B cell (primary cell): ENCODE results near the gene CMIP. TPM values are rescaled to one million over a fixed set of nuclear protein-coding genes. Genes with fewer than 3 reads are reported as not detected.

Experiments used
- ATAC-seq: fragments of 200-7000 bp; cut with Tn5 transposase; one replicate; pipeline ENCODE4 v1.10.0; 2021; ENCODE audit warnings: low read depth, mild to moderate bottlenecking, moderate number of reproducible peaks, moderate library complexity
- CTCF ChIA-PET: fragments of 350-600 bp; sonication (Branson Sonifier 250); formaldehyde crosslinking; loops from one replicate; lab custom pipeline; 2021; ENCODE audit warnings: antibody characterized with exemption, inconsistent platforms; lab: Charles Lee
- POLR2A ChIA-PET: fragments of 350-600 bp; sonication (Branson Sonifier 250); formaldehyde crosslinking; loops from one replicate; lab custom pipeline; 2021; ENCODE audit warnings: antibody characterized with exemption; lab: Charles Lee
- DNase-seq: peaks from one replicate; pipeline ENCODE4 v3.0.0; 2013
- H2AFZ ChIP-seq: 2 replicates; pipeline ENCODE4 v1.6.1; 2012; ENCODE audit warnings: mild to moderate bottlenecking, low read depth, low read length; ENCODE audit not compliant: insufficient read depth, poor library complexity, severe bottlenecking
- H3K27ac ChIP-seq, 2 donors: 1 replicate in 1 of 2; 2 replicates in 1 of 2; pipeline ENCODE4 v1.5.1; 2012 to 2013; ENCODE audit warnings: low read length in 2 of 2, mild to moderate bottlenecking in 2 of 2, moderate library complexity in 1 of 2
- H3K27me3 ChIP-seq, 4 experiments: fragments of 200-600 bp in 1 of 4; sonication (generic) in 1 of 4; replicated peaks in 1 of 4; 1 replicate in 2 of 4; 2 replicates in 2 of 4; pipeline versions ENCODE4 v1.6.1 to v1.7.0; 2013 to 2016; ENCODE audit warnings: low read length in 3 of 4, mild to moderate bottlenecking in 2 of 4, mixed read lengths in 1 of 4, moderate library complexity in 1 of 4; ENCODE audit not compliant: insufficient read depth in 4 of 4, control insufficient read depth in 3 of 4; ENCODE audit errors: control extremely low read depth in 1 of 4
- H3K36me3 ChIP-seq, 2 experiments: replicated peaks in 1 of 2; 1 replicate in 1 of 2; 2 replicates in 1 of 2; pipeline versions ENCODE4 v1.6.1 to v1.7.1; 2013; ENCODE audit warnings: low read length in 1 of 2; ENCODE audit not compliant: insufficient read depth in 2 of 2, control insufficient read depth in 1 of 2; ENCODE audit errors: control extremely low read depth in 1 of 2, extremely low read depth in 1 of 2
- H3K4me1 ChIP-seq, 2 donors: fragments of 200-600 bp in 1 of 2; sonication (generic) in 1 of 2; 1 replicate in 1 of 2; 2 replicates in 1 of 2; pipeline versions ENCODE4 v1.5.1 to v1.6.1; 2013 to 2017; ENCODE audit warnings: low read length in 2 of 2; ENCODE audit not compliant: control insufficient read depth in 2 of 2, insufficient read depth in 2 of 2
- H3K4me2 ChIP-seq: replicated peaks from 2 replicates; pipeline ENCODE3; 2012; ENCODE audit warnings: mild to moderate bottlenecking, low read depth, low read length; ENCODE audit not compliant: poor library complexity, severe bottlenecking
- H3K4me3 ChIP-seq, 5 experiments: fragments of 200-600 bp in 1 of 5; sonication (generic) in 1 of 5; 1 replicate in 3 of 5; 2 replicates in 2 of 5; pipeline versions ENCODE4 v1.5.1 to v1.7.0; 2011 to 2016; ENCODE audit warnings: low read length in 4 of 5, mild to moderate bottlenecking in 4 of 5, low read depth in 2 of 5, control low read depth in 1 of 5, moderate library complexity in 1 of 5; ENCODE audit not compliant: insufficient read depth in 1 of 5; ENCODE audit errors: control extremely low read depth in 1 of 5, extremely low read depth in 1 of 5
- H3K79me2 ChIP-seq: fragments of 200-600 bp; sonication (generic); one replicate; pipeline ENCODE4 v1.6.0; 2016; ENCODE audit warnings: low read length; ENCODE audit not compliant: control insufficient read depth, insufficient read depth
- H3K9ac ChIP-seq: fragments of 200-600 bp; sonication (generic); 2 replicates; pipeline ENCODE4 v1.6.1; 2017; ENCODE audit warnings: mild to moderate bottlenecking, low read length, moderate library complexity
- H3K9me3 ChIP-seq, 3 donors: one replicate each; pipeline versions ENCODE4 v1.6.1 to v1.7.1; 2013; ENCODE audit warnings: low read length in 2 of 3; ENCODE audit not compliant: control insufficient read depth in 2 of 3, insufficient read depth in 1 of 3; ENCODE audit errors: control extremely low read depth in 1 of 3
- H4K20me1 ChIP-seq: 2 replicates; pipeline ENCODE4 v1.6.0; 2012; ENCODE audit warnings: mild to moderate bottlenecking, low read length; ENCODE audit not compliant: insufficient read depth, control insufficient read depth, poor library complexity, severe bottlenecking
- H3K27ac Mint-ChIP-seq: one replicate; pipeline ENCODE4 v1.8.0; 2021; ENCODE audit warnings: mixed read lengths
- H3K27me3 Mint-ChIP-seq: one replicate; pipeline ENCODE4 v1.8.0; 2021; ENCODE audit warnings: mixed read lengths
- H3K4me1 Mint-ChIP-seq: one replicate; pipeline ENCODE4 v1.8.0; 2021; ENCODE audit warnings: mixed read lengths
- H3K4me3 Mint-ChIP-seq: one replicate; pipeline ENCODE4 v1.8.0; 2021; ENCODE audit warnings: mixed read lengths
- H3K9me3 Mint-ChIP-seq: one replicate; pipeline ENCODE4 v1.8.0; 2022; ENCODE audit warnings: mixed read lengths; ENCODE audit not compliant: insufficient read depth
- EZH2 ChIP-seq: IDR thresholded peaks from 2 replicates; pipeline ENCODE4 v1.6.1; 2012; ENCODE audit warnings: borderline replicate concordance, low read depth, mild to moderate bottlenecking, moderate library complexity, low read length; ENCODE audit not compliant: insufficient read depth, poor library complexity, severe bottlenecking
- WGBS: methylation state at CpG from one replicate; pipeline ENCODE4 v1.1.5; 2013; ENCODE audit warnings: missing lambda C conversion rate; ENCODE audit not compliant: insufficient coverage; 5-methylcytosine and 5-hydroxymethylcytosine counted together
- intact Hi-C: fragments of 100-400 bp; cut with micrococcal nuclease; formaldehyde crosslinking; loops from one replicate; pipeline ENCODE4 v1.10.0; 2022
- polyA plus RNA-seq: library from polyadenylated mRNA; depleted of rRNA; stranded (reverse); fragments of >200 nt; gene quantifications from 2 replicates; pipeline ENCODE4 v1.2.3, GENCODE V29; 2012
- total RNA-seq, 2 donors: library from RNA; stranded (reverse); fragments of 120-200 nt in 1 of 2; gene quantifications; 1 replicate in 1 of 2; 2 replicates in 1 of 2; pipeline versions ENCODE4 v1.2.3 to v1.2.4, GENCODE V29; 2013 to 2022
- TF ChIP-seq, protein P1 (sequence below): fragments of 200-600 bp; IDR thresholded peaks from one replicate; pipeline ENCODE4 v1.8.0; 2022; ENCODE audit warnings: antibody characterized with exemption, mild to moderate bottlenecking

Gene CMIP
- total and polyA plus RNA-seq, 2 donors (not counting 1 experiment from before 2014, with no cell fraction given), result 27.1 to 155 TPM

DNA sequence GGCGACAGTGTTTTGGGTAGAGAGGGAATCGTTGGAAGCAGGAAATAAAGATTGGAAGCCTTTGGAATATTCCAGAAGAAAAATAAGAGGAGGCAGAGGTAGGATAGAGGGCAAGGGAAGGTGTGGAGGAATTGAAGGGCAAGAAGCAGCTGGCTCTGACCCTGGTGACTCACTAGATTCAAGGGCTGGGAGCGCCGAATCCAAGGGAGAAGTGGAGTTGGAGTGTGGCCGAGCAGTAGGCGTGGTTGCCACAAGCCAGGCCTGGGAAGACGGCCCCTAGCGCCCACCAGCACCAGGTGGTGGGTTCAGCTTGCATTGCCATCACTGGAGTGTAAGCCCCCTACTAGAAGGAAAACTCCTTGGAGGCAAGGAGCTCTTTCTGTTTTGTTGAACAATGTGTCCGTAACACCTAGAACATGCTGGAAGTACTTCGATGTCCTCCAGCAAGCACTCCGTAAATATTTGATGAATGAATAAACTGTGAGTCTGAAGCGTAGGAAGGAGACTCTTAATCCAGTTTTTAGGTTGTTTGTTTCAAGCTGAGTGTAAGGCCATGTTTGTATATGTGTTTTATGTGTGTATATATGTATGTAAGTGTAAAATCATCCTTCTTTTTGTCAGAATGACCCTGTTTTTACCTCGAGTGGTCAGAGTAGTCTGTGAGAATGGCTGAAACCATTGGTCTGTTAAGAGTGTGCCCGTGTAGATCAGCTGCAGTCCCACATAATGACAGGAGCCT is 139.5 kb downstream of the CMIP start:
- ChIA-PET CTCF (no interaction called here), POLR2A (no interaction called here)
- Histone ChIP-seq H3K27ac (no peak overlapping the region), H2AFZ (no peak overlapping the region), H3K9me3 (no peaks in the 10 kb centered on the region), H3K4me1 (no peaks in the 10 kb centered on the region), H3K4me3 (no peak overlapping the region), H3K79me2 (peaks cover 95% of the 10 kb centered on the region), H4K20me1 (peaks cover 86% of the 10 kb centered on the region), H3K4me2 (no peak overlapping the region), H3K9ac (no peak overlapping the region), H3K36me3 (peaks cover 0 to 21% of the 10 kb centered on the region in 2 experiments), H3K27me3 (no peaks in the 10 kb centered on the region)
- Mint-ChIP-seq H3K27me3 (no peaks in the 10 kb centered on the region), H3K27ac (no peak overlapping the region), H3K4me1 (peaks cover 11% of the 10 kb centered on the region), H3K9me3 (no peaks in the 10 kb centered on the region), H3K4me3 (no peak overlapping the region)
- intact Hi-C loops, result no loop called here
- no peak for DNase-seq
- TF ChIP-seq EZH2, result no peak
- TF ChIP-seq, protein P1, sequence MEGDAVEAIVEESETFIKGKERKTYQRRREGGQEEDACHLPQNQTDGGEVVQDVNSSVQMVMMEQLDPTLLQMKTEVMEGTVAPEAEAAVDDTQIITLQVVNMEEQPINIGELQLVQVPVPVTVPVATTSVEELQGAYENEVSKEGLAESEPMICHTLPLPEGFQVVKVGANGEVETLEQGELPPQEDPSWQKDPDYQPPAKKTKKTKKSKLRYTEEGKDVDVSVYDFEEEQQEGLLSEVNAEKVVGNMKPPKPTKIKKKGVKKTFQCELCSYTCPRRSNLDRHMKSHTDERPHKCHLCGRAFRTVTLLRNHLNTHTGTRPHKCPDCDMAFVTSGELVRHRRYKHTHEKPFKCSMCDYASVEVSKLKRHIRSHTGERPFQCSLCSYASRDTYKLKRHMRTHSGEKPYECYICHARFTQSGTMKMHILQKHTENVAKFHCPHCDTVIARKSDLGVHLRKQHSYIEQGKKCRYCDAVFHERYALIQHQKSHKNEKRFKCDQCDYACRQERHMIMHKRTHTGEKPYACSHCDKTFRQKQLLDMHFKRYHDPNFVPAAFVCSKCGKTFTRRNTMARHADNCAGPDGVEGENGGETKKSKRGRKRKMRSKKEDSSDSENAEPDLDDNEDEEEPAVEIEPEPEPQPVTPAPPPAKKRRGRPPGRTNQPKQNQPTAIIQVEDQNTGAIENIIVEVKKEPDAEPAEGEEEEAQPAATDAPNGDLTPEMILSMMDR, result no peak
- ATAC-seq, result no peak
- WGBS, result 96% methylated on average over 14 of the region's 14 CpGs

DNA sequence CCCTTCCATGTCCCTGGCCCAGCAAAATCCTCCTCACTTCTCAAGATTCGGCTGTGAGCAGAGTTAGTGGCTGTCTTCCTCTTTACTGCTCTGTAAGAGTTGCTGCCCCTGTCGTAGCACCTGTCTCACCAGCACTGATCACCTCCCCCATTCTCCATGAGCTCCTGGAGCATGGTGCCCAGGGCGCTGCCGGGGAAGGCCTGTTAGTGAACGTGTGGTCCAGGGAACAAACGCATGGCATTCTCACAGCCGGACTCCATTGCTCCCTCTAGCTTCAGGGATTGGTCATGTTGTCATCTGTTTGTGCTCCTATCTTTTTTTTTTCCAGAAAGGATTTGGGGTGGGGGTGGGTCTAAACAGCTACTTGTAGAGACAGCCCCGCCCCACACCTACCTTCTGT is 141.2 kb downstream of the CMIP start:
- no peak overlapping the region for H3K4me3 ChIP-seq
- WGBS, result 96% methylated on average over 7 of the region's 8 CpGs
- no peak for TF ChIP-seq EZH2
- TF ChIP-seq, protein P1, result no peak
- no peak overlapping the region for H3K27ac ChIP-seq
- no peaks in the 10 kb centered on the region for H3K9me3 ChIP-seq
- H3K4me3 Mint-ChIP-seq, result no peak overlapping the region
- H3K79me2 ChIP-seq, result peaks cover 97% of the 10 kb centered on the region
- H3K9ac ChIP-seq, result no peak overlapping the region
- no peak overlapping the region for H2AFZ ChIP-seq
- ChIA-PET CTCF (no interaction called here), POLR2A (interaction anchor here (0.6 kb wide), 1 partner anchor 64 kb away, joined by 4 read pairs; no protein-coding TSS in a partner anchor)
- DNase-seq (no peak), ATAC-seq (no peak)
- H4K20me1 ChIP-seq, result peaks cover 91% of the 10 kb centered on the region
- H3K27me3 ChIP-seq, result no peaks in the 10 kb centered on the region
- no peaks in the 10 kb centered on the region for H3K9me3 Mint-ChIP-seq
- H3K4me1 Mint-ChIP-seq, result peaks cover 13% of the 10 kb centered on the region
- H3K36me3 ChIP-seq, result peaks cover 0 to 24% of the 10 kb centered on the region in 2 experiments
- no peak overlapping the region for H3K27ac Mint-ChIP-seq
- H3K4me1 ChIP-seq, result no peaks in the 10 kb centered on the region
- intact Hi-C loops, result no loop called here
- no peak overlapping the region for H3K4me2 ChIP-seq
- H3K27me3 Mint-ChIP-seq, result no peaks in the 10 kb centered on the region
